ENCODE results near the gene BMP7.

The BMP7 gene

GRCh38 chr20:57130160-57130772 lies 136.2 kb downstream of the BMP7 start:
- no peaks in the 10 kb centered on the region for H3K9me3 ChIP-seq (ENCODE audit: control insufficient read depth, insufficient read depth, low read length)
- no peak overlapping the region for H3K9ac ChIP-seq (ENCODE audit: low read depth, low read length)

GRCh38 chr20:57129303-57129702 lies 137.1 kb downstream of the BMP7 start:
- Histone ChIP-seq H3K9me3 (ENCODE audit: control insufficient read depth, insufficient read depth, low read length) (no peaks in the 10 kb centered on the region), H3K4me1 (ENCODE audit: insufficient read depth, low read length) (peaks cover 14% of the 10 kb centered on the region; the same call in 1 of the 2 replicates), H3K9ac (ENCODE audit: low read depth, low read length) (no peak overlapping the region), H3K36me3 (ENCODE audit: insufficient read depth, low read length) (no peaks in the 10 kb centered on the region)

More at GRCh38 chr20:57130160-57130772, 136.2 kb downstream of the BMP7 start:
- Histone ChIP-seq H3K36me3 (ENCODE audit: insufficient read depth, low read length) (no peaks in the 10 kb centered on the region), H3K4me1 (ENCODE audit: insufficient read depth, low read length) (peaks cover 14% of the 10 kb centered on the region; the same call in 1 of the 2 replicates)

GRCh38 chr20:57128044-57128757 lies 138.2 kb downstream of the BMP7 start:
- H3K9ac ChIP-seq (ENCODE audit: low read depth, low read length) = no peak overlapping the region
- H3K9me3 ChIP-seq (ENCODE audit: control insufficient read depth, insufficient read depth, low read length) = no peaks in the 10 kb centered on the region
- H3K4me1 ChIP-seq (ENCODE audit: insufficient read depth, low read length) = peaks cover 14% of the 10 kb centered on the region; the same call in 1 of the 2 replicates
- no peaks in the 10 kb centered on the region for H3K36me3 ChIP-seq (ENCODE audit: insufficient read depth, low read length)

DNA sequence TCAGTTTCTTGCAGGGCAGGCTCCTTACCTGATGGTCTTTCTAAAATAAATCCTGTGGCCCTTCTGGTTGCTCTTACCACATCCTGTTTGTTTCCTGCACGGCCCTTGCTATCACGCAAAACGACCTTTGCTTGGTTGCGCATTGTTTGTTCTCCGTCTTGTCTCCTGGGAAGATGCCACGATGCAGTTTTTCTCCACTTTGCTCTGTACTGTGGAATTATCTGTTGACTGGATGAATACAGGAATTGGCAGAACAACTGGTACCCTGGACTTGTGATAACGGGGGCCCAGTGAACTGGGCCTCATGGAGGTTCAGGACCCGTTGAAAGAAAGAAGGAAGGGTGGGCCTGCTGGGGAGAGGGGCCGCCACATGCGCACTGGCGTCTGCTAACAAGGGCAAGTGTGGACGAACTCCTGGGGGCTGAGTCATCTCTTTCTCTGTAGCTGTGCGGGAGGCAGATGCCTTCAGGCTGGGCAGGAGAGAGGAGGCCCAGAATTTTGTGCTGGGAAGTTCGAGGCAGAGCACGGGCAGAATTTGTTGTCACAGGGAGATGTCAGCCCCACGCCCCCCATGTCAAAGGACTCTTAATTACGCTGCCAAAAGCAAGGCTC lies 139.9 kb downstream of the BMP7 start:
- H3K4me1 ChIP-seq (ENCODE audit: insufficient read depth, low read length) = peaks cover 14% of the 10 kb centered on the region; the same call in 1 of the 2 replicates
- H3K9ac ChIP-seq (ENCODE audit: low read depth, low read length) = no peak overlapping the region
- H3K36me3 ChIP-seq (ENCODE audit: insufficient read depth, low read length) = no peaks in the 10 kb centered on the region
- H3K9me3 ChIP-seq (ENCODE audit: control insufficient read depth, insufficient read depth, low read length) = no peaks in the 10 kb centered on the region

- no peak overlapping the region for H3K9ac ChIP-seq (ENCODE audit: low read depth, low read length)
- H3K4me1 ChIP-seq (ENCODE audit: insufficient read depth, low read length) = peaks cover 14% of the 10 kb centered on the region; the same call in 1 of the 2 replicates
- no peaks in the 10 kb centered on the region for H3K9me3 ChIP-seq (ENCODE audit: control insufficient read depth, insufficient read depth, low read length)
- no peaks in the 10 kb centered on the region for H3K36me3 ChIP-seq (ENCODE audit: insufficient read depth, low read length)
These were observed 141.5 kb downstream of the BMP7 start for GRCh38 chr20:57124800-57125517.

GRCh38 chr20:57124366-57124765 lies 142.1 kb downstream of the BMP7 start:
- Histone ChIP-seq H3K4me1 (ENCODE audit: insufficient read depth, low read length) (peaks cover 14% of the 10 kb centered on the region; the same call in 1 of the 2 replicates), H3K9me3 (ENCODE audit: control insufficient read depth, insufficient read depth, low read length) (no peaks in the 10 kb centered on the region), H3K36me3 (ENCODE audit: insufficient read depth, low read length) (no peaks in the 10 kb centered on the region), H3K9ac (ENCODE audit: low read depth, low read length) (no peak overlapping the region)

GRCh38 chr20:57123504-57123903 lies 142.9 kb downstream of the BMP7 start:
- H3K36me3 ChIP-seq (ENCODE audit: insufficient read depth, low read length) = no peaks in the 10 kb centered on the region
- H3K9me3 ChIP-seq (ENCODE audit: control insufficient read depth, insufficient read depth, low read length) = no peaks in the 10 kb centered on the region
- H3K4me1 ChIP-seq (ENCODE audit: insufficient read depth, low read length) = peaks cover 13% of the 10 kb centered on the region; the same call in 1 of the 2 replicates
- no peak overlapping the region for H3K9ac ChIP-seq (ENCODE audit: low read depth, low read length)

DNA sequence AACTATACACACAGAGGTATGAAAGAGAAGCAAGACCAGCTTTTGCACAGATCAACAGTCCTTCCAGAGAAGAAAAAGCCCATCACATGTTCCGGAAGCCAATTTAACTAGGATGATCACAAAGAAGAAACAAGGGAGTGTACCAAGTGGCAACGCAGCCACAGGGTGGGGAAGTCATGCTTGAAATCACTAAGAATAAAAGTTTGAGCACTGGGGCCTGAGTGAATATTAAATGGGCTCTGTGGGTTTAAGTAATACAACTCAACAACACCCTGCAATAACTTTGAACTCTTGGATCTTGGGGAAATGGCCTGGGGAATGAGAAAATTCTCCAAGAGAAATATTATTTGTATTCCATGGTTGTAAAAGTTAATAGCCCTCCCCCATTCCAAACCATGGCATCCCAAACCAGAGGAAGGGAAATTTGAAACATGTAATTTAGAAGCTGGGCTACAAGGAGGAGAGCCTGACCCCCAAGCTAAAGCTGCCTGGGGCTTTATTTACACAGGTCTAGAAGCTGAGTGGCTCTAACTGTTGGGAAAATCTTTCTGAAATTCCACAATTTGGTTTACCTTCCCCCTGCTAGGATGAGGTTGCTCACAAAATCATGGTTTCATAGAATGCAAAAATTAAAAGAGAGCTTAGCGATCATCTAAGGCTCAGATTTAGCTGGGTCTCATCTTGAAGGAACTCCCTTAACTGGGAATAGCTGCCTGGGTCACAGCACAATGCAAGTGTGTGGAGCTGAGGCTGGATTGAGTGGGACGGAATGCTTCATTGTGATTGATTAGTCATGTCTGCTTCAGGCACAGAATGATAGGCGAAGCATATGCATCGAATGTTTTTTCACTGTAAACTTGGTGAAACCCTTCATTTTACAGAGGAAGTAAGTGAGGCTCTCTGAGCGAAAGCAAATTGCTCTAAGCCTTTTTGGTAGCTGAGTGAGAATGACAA lies 143.6 kb downstream of the BMP7 start:
- Histone ChIP-seq H3K9me3 (ENCODE audit: control insufficient read depth, insufficient read depth, low read length) (no peaks in the 10 kb centered on the region), H3K36me3 (ENCODE audit: insufficient read depth, low read length) (no peaks in the 10 kb centered on the region), H3K9ac (ENCODE audit: low read depth, low read length) (no peak overlapping the region), H3K4me1 (ENCODE audit: insufficient read depth, low read length) (peaks cover 7% of the 10 kb centered on the region; the same call in 1 of the 2 replicates)

DNA sequence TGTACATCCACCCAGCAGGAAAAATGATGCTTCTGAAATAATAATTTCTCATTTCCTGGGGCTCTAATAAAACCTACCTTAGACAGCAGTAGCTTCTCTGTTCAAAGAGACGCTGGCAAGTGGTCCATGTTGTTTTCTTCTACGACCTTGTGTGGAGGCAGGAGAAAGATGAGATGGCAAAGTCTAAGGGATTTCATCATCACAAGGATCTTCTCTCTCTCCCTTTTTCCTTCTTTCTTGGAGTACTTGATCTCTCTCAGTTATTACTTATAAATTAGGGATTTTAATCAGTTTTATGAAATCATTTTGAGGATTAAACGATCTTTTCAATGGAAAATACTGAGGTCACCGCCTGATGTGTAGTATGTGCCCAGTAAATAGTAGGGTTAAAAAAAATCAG lies 147.5 kb downstream of the BMP7 start:
- H3K9ac ChIP-seq (ENCODE audit: low read depth, low read length) = no peak overlapping the region
- H3K36me3 ChIP-seq (ENCODE audit: insufficient read depth, low read length) = no peaks in the 10 kb centered on the region
- no peaks in the 10 kb centered on the region for H3K9me3 ChIP-seq (ENCODE audit: control insufficient read depth, insufficient read depth, low read length)
- no peaks in the 10 kb centered on the region; the same call in 1 of the 2 replicates for H3K4me1 ChIP-seq (ENCODE audit: insufficient read depth, low read length)

Data from ES-I3 (cell line).